SKM-1 treated with dmso at 0.1 percent for 144 hours (cell line): ENCODE results near the gene SLC1A3.
"Not testable (repeated sequence)": the region's sequence is repeated elsewhere in the genome, so short reads cannot be mapped to it uniquely, and the experiment has no call there.

ENCODE experiments used
- DNase-seq: peaks from one replicate; lab custom pipeline; 2025; ENCODE audit not compliant: unreplicated experiment; lab: John Stamatoyannopoulos, UW

SLC1A3 gene

DNA sequence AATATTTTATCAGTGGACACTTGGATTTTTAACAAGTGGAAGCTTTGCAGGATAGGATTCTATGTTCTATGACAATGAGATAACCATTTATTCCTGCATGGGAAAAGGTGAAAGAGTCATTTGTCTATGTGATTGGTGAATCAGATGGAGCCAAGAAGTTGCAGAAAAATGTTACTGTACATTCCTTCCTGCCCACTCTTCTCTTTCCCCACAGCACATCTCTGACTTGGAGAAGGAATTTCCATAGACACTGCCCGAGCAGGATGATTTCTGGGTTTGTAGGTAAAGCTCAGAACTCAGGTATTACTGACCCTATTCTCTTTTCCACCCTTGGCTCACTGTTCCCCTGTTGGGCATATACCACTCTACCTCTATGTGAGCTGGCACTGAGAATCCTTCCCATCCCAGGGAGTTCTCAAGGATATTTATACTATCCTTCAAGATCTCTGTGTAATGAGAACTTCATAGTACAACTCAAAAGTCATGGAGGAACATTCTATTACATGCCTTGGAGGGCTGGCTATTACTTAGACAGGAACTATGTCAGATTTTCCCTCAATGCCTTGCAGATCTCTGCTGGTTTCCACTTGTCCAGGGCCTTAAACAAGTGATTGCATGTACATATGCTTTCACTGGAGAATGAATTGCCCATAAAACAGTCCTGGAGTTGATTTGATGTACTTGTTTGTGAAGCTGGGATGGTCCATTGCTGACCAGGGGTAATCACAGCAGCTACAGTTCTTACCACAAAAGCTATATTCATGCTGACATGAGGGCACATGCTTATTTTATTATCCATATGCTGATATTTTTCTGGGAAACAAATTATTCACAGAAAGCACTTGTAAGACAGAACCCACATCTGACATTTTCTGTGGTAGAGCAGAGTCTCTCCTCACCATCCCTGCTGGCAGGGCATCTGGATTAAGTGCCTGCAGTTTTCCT, 24.1 kb downstream of the SLC1A3 start:
- DNase-seq, result no peak

- no peak for DNase-seq
Observed at GRCh38 chr5:36631154-36631553, 24.7 kb downstream of the SLC1A3 start.

- no peak for DNase-seq
Observed at GRCh38 chr5:36631620-36632362, 25.4 kb downstream of the SLC1A3 start.

DNA sequence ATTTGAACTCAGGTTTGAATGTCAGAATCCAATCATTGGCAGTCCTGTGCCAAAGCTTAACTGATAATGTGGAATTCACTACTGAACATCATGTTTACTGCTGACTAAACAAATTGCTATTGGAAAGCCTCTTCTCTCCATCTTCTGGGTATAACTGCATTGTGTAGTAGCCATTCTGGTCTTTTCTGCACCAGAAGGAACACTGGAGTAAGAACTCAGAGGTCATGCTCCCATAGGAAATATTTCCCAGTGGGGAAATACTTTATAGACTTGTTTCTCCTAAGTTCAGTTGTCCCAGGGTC, 25.9 kb downstream of the SLC1A3 start:
- no peak for DNase-seq

- DNase-seq, result no peak
Observed at GRCh38 chr5:36635721-36636390, 29.4 kb downstream of the SLC1A3 start.

- DNase-seq, result no peak
Observed at GRCh38 chr5:36637101-36637500, 30.7 kb downstream of the SLC1A3 start.

GRCh38 chr5:36637516-36637915, 31.1 kb downstream of the SLC1A3 start:
- DNase-seq, result no peak

- DNase-seq, result no peak
Observed at GRCh38 chr5:36638056-36638455, 31.6 kb downstream of the SLC1A3 start.

GRCh38 chr5:36640949-36641348, 34.5 kb downstream of the SLC1A3 start:
- DNase-seq, result no peak

DNA sequence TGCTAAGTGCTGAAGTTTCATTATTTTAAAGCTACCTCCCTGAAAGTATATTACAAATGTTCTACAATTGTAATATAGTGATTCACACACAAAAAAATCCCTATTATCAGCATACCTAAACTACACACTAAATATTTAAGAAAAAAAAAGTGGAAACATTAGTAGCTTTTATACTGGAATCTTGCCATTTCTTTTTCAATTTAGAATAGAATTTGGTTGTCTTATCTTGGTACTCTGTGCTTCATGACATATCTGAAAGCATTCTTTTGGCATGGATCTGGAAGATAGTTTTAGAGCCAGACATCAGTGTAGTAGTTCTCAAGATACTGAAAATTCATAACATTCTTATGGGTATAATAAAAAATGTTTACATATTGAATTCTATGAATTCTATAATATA, 35.0 kb downstream of the SLC1A3 start:
- no peak for DNase-seq

DNA sequence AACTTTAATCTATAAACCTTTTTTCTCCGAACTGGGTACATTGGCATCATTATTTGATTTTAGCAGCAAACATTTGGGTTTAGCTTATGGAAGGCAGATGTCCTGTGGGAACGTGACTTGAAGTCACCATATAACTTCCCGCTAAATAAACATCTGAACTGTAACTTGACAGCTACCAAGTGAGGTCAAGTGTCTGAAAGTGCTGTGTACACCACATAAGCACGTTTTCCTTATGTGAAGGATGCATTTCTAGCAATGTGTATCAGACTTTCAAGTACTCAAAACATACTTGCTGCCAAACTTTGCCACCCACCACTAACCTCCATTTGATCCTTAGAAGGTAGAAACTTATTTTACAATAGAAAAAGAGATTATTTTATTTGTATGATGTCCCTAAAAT, 35.7 kb downstream of the SLC1A3 start:
- DNase-seq, result no peak

DNA sequence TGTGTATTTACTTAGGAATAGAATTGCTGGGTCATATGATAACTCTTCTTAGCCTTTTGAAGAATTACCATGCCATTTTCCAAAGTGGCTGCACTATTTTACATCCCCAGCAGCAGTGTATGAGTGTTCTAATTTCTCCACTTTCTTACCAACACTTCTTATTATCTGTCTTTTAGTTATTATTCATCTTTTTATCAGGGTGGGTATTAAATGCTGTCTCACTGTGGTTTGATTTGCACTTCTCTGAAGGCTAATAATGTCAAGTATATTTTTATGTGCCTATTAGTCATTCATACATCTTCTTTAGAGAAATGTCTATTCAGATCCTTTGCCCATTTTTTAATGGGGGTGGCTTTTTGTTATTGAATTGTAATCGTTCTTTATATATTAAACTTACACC, 36.8 kb downstream of the SLC1A3 start:
- no peak for DNase-seq

DNA sequence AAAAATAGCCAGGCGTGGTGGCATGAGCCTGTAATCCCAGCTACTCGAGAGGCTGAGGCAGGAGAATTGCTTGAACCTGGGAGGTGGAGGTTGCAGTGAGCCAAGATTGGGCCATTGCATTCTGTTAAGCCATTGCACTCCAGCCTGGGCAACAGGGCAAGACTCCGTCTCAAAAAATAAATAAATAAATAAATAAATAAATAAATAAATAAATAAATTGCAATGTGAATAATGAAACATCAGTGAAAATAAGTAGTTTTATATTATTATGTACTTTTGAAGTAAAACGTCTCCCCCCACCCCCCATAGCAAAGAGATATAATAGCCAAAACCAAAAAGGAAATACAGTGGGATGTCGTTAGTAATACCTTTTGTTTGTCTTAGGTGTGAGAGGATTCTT, 37.4 kb downstream of the SLC1A3 start:
- not testable (repeated sequence) for DNase-seq

- no peak for DNase-seq
Observed at GRCh38 chr5:36644727-36645126, 38.3 kb downstream of the SLC1A3 start.

DNA sequence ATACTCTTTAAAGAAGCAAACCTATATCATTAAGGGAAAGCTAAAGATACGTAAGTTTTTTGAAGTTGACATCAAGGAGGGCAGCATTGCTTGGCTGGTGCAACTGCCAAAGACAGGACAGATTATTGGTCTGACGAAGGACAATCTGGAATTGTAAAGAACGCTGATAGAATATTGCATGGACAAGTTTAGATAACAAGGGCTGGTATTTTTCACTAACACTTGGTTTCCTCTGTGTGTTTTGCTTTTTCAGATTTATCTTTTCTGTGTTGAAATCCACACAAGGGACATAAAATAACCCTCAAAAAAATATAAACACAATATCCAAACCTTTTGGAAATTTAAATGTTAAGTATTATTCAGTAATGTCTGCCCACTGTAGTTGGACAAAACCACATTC, 39.7 kb downstream of the SLC1A3 start:
- DNase-seq, result no peak

DNA sequence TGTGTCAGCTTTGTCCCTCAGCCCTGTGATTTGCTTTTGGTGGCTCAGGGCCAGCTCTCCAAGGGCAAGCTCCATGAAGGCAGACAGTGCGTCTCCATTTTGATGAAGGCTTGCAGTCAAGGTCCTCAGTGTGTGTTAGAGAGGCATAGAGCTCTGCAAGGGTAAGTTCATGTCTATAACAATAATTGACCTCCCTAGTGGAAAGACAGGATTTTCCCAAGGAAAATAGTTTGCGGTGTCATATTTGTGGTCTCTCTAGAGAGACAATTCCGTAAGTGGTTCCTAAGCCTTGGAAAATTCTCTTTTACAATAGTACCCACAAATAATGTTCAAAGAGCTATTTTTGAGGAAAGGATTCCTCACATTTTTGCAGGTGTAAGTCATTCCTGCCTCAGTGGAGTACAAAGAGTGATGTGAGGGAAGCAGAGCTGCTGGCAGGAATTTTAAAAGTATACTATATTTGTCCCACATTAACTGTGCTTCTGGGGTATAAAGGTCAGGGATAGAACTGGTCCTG, 40.2 kb downstream of the SLC1A3 start:
- no peak for DNase-seq

DNA sequence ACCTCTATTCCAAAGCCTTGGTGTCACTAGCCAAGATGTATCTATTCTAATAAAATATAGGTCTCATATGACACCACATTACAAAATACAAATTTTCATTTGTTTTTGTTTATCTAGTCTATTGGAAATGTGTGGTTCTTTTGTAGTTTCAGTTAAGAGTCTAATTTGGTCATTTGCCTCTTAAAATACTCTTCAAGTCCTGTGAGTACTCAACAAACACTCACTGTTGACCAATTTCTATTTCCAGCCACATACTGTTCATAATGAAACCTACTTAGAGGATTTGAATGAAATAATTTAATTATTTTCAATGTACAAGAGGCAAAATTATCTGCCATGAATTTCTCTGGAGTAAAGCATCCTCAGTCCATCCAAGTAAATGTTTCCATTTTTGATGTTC, 40.6 kb downstream of the SLC1A3 start:
- no peak for DNase-seq

DNA sequence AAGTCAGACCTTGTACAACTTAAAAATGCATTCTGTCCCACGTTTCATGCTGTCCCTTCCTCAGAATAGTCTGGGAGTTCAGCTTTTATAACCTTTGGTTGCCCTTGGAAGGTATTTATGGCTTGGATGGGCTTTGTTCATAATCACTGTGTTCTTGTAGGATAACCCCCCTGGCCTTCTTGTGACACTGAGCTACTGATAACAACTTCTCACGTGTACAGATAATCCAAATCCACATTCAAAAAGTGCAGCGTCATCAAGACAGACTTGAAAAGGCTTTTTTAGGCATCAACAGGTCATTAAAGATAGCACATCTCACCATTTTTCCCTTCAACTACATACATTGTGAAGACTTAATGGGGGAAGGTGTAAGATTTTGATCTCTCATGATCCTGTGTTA, 42.0 kb downstream of the SLC1A3 start:
- DNase-seq, result no peak

DNA sequence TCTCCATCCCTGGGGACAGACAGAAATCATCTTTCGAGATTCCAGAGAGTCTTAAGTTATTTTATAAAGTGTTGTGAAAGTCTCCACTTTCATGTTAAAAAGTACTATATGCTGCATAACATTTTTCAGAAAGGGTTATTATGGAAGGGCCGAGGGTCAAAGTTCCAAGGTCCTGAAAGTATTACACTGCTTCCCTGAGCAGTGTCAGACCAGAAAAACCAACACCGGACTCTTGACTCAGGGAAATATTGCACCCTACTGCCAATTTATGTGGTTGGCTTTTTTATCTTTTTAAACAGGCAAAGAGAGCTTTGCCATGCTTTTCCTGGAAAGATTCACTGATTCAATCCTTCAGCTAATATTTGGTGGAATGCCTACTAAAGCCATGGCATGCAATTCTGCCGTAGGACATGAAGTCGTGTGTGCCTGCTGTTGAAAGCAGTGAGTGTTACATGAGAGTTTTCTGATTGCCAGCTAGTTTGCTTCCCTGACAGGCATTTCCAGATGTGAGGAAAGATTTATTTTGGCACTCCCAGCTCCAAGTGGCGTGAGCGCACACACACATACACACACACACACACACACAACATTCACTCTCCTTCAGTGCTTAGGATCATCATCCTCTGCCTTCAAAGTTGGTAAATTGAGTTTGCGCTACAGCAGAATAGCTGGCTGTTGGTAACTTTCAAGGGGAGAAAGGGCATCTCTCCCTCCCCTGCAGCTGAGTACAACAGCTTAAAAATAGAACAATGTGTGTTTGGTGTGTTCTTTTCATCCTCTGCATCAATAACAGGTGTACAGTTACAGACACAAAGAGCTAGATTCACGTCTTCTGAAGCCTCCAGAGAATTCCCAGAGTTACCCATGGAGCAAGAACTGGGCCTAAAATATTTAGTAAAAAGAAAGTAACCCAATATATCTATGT, 45.6 kb downstream of the SLC1A3 start:
- DNase-seq, result no peak

DNA sequence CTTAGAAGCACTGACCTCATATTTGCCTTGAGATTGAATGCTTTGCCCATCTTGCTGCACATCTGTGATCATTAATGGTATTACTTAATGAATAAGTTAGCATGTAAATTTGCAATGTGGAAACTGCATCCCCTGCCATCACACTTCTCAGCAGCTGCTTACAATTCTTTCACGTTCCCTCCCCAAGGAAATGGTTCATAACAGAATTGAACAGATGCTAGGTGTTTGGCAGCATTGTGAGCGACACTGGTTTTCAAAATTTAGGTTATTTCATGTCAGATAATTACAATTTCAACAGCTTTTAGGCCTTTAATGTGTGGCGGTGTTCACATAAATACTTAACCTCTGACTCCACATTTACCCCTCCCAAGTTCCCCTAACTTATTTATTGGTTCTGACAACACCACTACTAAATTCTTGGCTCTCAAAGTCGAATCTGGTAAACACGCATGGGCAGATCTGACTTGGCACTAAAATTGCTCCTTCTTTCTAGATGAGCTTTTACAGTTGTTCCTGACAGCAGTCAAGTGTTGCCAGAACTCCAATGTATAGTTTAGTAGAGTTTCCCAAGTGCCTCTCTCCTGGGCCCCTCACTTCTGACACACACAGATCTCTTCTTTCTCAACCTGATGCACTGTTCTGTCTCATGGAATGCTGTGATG, 46.8 kb downstream of the SLC1A3 start:
- DNase-seq, result no peak
